BLaER1 treated with 17β-estradiol and CSF1 and Interleukin-3, amounts not matched to agents 10 nM and 100 nM (cell line): Measurements from ENCODE around the gene BMP4.

Source experiments
- H3K27ac ChIP-seq, 11 experiments: shearing (Covaris generic); formaldehyde crosslinking; 2 replicates each; pipeline ENCODE4 v1.8.1; 2022
- H3K27me3 ChIP-seq, 11 experiments: shearing (Covaris generic); formaldehyde crosslinking; 2 replicates each; pipeline ENCODE4 v1.8.1; 2022
- H3K36me3 ChIP-seq, 11 experiments: shearing (Covaris generic); formaldehyde crosslinking; 2 replicates each; pipeline ENCODE4 v1.8.1; 2022
- H3K4me1 ChIP-seq, 10 experiments: shearing (Covaris generic); formaldehyde crosslinking; 2 replicates each; pipeline ENCODE4 v1.8.1; 2022
- H3K4me2 ChIP-seq, 11 experiments: shearing (Covaris generic); formaldehyde crosslinking; 2 replicates each; pipeline ENCODE4 v1.8.1; 2022
- H3K4me3 ChIP-seq, 10 experiments: shearing (Covaris generic); formaldehyde crosslinking; 2 replicates each; pipeline ENCODE4 v1.8.1; 2022
- H3K9ac ChIP-seq, 11 experiments: shearing (Covaris generic); formaldehyde crosslinking; 2 replicates each; pipeline ENCODE4 v1.8.1; 2022
- H3K9me3 ChIP-seq, 11 experiments: shearing (Covaris generic); formaldehyde crosslinking; replicated peaks in 1 of 11; 2 replicates each; pipeline ENCODE4 v1.8.1; 2022
- H4K20me1 ChIP-seq, 11 experiments: shearing (Covaris generic); formaldehyde crosslinking; 2 replicates each; pipeline ENCODE4 v1.8.1; 2022
- Cebpa-rat ChIP-seq, 11 experiments: shearing (Covaris generic); IDR thresholded peaks; 2 replicates each; pipeline ENCODE4 v1.8.1; 2022

The BMP4 gene

DNA sequence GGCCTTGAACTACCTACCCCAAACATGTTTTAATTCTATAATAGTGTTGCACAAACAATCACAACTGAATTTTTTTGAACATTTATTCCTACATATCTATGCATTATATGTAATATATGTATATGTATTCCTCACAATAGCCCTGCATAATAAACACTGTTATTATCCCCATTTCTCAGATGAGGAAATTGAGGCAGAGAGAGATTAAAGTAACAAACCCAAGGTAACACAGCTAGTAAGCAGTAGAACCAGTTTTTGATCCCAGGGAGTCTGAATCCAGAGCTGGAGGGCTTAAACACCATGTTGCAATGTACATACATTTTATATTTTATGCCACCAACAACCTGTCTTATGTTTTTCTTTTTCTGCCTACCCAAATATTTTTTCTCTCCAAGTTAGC lies 26.5 kb upstream of the BMP4 start:
- H4K20me1 ChIP-seq, result no peaks in the 10 kb centered on the region
- no peak overlapping the region for H3K27ac ChIP-seq
- H3K27me3 ChIP-seq, result no peaks in the 10 kb centered on the region
- H3K4me2 ChIP-seq, result no peak overlapping the region
- H3K9ac ChIP-seq, result no peak overlapping the region
- peaks cover 33 to 45% (median 35%) of the 10 kb centered on the region in 11 experiments for H3K9me3 ChIP-seq
- H3K36me3 ChIP-seq, result no peaks in the 10 kb centered on the region
- H3K4me3 ChIP-seq, result no peak overlapping the region
- TF ChIP-seq Cebpa-rat (IDR thresholded peaks at IDR 0.05), result no peak
- no peaks in the 10 kb centered on the region for H3K4me1 ChIP-seq

DNA sequence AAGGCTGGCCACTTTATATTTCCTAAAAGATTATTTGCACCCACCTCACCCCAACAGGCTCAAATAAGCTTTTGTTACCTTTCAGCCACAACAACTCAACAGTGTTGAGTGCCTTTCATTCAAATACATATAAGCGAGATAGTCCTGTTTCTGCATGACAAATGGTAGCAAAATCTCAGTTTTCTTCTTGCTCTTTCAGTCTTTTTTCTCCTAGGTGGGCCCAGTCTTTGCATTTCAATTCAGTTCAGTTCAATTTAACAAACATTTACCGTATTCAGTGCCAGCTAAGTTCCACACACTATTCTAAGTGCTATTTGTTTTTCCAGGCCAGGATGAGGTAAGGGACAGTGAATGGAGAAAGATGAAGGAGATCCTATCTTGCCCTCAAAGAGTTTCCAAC lies 25.9 kb upstream of the BMP4 start:
- Histone ChIP-seq H3K9ac (no peak overlapping the region), H3K27me3 (no peaks in the 10 kb centered on the region), H3K4me3 (no peak overlapping the region), H3K27ac (no peak overlapping the region), H3K9me3 (peaks cover 33 to 42% (median 35%) of the 10 kb centered on the region in 11 experiments), H3K4me1 (no peaks in the 10 kb centered on the region), H3K36me3 (no peaks in the 10 kb centered on the region), H4K20me1 (no peaks in the 10 kb centered on the region), H3K4me2 (no peak overlapping the region)
- TF ChIP-seq Cebpa-rat (IDR thresholded peaks at IDR 0.05), result no peak

DNA sequence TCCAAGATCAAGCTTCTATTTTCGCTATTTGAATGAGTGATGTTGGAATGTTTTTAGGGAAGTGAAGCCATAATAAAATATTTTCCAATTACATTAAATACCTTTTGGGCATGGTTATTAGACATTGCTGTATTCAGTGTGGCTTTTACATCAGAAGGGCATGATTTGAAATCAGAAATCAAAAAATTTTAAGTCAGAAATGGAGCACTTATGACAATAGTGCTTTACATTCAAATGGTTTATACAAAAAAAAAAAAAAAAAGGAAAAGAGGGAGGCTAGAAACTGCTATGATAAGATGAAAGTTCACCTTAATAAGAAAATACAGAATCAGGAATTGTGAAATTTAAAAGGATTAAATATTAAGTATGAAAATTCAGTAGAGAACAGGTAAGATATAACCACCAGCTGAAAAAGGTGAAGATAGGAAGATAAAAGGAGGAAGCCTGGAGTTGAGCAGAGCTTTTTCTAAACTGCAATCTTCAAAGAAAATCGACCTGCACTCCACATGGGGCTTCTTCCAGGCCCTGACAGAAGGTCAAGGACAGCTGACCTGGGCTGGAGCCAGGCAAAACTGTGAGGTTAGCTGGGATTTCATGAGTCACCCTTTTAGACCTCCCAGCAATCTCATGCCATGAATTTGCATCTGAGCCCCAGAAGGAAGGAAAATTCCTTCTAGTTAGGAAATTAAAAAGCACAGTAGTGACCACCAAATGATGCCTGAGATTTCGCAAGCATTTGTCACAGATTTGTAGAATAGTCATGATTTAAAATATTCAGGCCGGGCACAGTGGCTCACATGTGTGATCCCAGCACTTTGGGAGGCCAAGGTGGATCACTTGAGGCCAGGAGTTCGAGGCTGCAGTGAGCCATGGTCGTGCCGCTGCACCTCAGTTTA lies 23.4 kb upstream of the BMP4 start:
- no peaks in the 10 kb centered on the region for H4K20me1 ChIP-seq
- H3K27me3 ChIP-seq, result no peaks in the 10 kb centered on the region
- no peak overlapping the region for H3K4me2 ChIP-seq
- H3K36me3 ChIP-seq, result no peaks in the 10 kb centered on the region
- peak in 1 of 11 experiments; percentile 22; a peak in 1 of 22 replicates for TF ChIP-seq Cebpa-rat (IDR thresholded peaks at IDR 0.05)
- H3K27ac ChIP-seq, result no peak overlapping the region
- no peak overlapping the region for H3K9ac ChIP-seq
- H3K9me3 ChIP-seq, result peaks cover 11 to 17% (median 14%) of the 10 kb centered on the region in 11 experiments
- no peak overlapping the region for H3K4me3 ChIP-seq
- peaks cover 0 to 4% (median 0%) of the 10 kb centered on the region in 10 experiments; a peak in 1 of 20 replicates for H3K4me1 ChIP-seq

DNA sequence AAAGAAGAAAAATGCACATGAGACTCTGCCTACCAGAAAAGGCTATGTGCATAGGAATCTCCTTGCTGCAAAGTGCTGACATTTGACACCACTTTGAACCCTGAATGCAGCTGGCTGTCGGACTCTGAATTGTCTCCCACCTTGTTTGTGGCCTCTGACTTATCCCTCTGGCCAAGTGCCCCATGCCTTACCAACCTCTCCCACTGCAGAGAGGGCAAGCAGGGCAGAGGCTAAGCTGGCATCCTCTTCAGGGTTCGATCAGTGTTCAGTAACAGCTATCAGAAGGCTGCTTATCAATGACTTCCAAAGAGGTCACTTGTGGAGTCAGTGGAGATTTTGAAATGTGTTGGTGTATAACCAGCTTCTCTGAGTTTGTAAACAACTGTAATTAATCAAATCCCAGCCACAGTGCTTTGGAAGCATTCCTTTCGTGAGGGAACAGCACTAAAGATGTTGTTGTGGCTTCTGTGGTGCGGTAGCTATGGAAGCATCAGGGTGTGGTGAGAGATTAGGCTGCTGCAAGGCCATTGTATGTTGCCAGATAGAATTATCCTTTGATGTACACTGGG lies 22.6 kb upstream of the BMP4 start:
- peaks cover 0 to 4% (median 0%) of the 10 kb centered on the region in 10 experiments; a peak in 1 of 20 replicates for H3K4me1 ChIP-seq
- no peaks in the 10 kb centered on the region for H3K27me3 ChIP-seq
- no peaks in the 10 kb centered on the region for H3K36me3 ChIP-seq
- H3K4me2 ChIP-seq, result no peak overlapping the region
- H3K9ac ChIP-seq, result no peak overlapping the region
- TF ChIP-seq Cebpa-rat (IDR thresholded peaks at IDR 0.05), result no peak
- no peak overlapping the region for H3K27ac ChIP-seq
- H3K4me3 ChIP-seq, result no peak overlapping the region
- no peaks in the 10 kb centered on the region for H4K20me1 ChIP-seq
- H3K9me3 ChIP-seq, result peaks cover 3 to 9% (median 6%) of the 10 kb centered on the region in 11 experiments

DNA sequence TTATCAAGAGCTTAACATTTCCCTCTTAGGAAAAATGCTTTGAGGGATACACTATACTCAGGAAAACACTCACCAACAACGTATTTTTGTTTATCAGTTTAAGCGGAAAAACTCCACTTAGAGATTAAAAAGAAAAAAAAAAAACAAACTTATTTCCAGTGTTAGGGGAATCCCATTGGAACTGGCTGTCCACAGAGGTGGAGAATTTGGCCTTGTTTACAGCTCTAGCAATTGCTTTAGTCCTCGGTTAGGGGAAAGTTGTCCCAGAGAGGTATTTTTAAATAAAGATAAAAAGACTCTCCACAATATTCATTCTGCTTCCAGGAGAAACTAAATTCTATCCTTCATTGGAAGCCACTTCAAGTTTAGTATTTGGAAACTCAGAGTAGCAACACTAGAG lies 21.6 kb upstream of the BMP4 start:
- no peak for TF ChIP-seq Cebpa-rat (IDR thresholded peaks at IDR 0.05)
- no peak overlapping the region for H3K27ac ChIP-seq
- peaks cover 0 to 4% (median 0%) of the 10 kb centered on the region in 10 experiments; a peak in 1 of 20 replicates for H3K4me1 ChIP-seq
- no peak overlapping the region for H3K9ac ChIP-seq
- no peaks in the 10 kb centered on the region for H3K36me3 ChIP-seq
- no peaks in the 10 kb centered on the region for H3K27me3 ChIP-seq
- no peaks in the 10 kb centered on the region for H4K20me1 ChIP-seq
- no peak overlapping the region for H3K4me3 ChIP-seq
- H3K4me2 ChIP-seq, result no peak overlapping the region
- no peaks in the 10 kb centered on the region for H3K9me3 ChIP-seq

DNA sequence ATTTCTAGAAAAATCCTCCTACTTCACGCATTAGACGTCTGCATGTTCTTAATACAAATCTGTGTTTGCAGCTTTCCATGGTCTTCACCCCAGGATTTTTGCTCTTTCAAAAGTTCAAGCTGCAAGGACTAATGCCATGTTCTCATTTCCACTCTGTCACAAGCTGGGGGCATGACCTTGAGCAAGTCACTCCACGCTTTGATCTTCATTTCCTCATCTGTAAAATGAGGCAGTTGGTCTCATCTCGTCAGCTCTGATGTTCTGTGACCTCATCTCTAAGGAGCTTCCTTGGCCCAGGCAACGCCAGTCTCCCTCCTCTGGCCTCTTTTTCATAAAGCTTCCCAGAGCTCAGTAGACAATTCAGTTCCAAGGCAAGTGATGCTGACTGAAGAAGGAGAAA lies 18.8 kb upstream of the BMP4 start:
- Histone ChIP-seq H3K9me3 (no peaks in the 10 kb centered on the region), H3K27ac (no peak overlapping the region), H3K36me3 (no peaks in the 10 kb centered on the region), H3K4me3 (no peak overlapping the region), H4K20me1 (no peaks in the 10 kb centered on the region), H3K9ac (no peak overlapping the region), H3K4me2 (no peak overlapping the region), H3K4me1 (peaks cover 0 to 4% (median 0%) of the 10 kb centered on the region in 10 experiments; a peak in 1 of 20 replicates), H3K27me3 (no peaks in the 10 kb centered on the region)
- TF ChIP-seq Cebpa-rat (IDR thresholded peaks at IDR 0.05), result no peak

DNA sequence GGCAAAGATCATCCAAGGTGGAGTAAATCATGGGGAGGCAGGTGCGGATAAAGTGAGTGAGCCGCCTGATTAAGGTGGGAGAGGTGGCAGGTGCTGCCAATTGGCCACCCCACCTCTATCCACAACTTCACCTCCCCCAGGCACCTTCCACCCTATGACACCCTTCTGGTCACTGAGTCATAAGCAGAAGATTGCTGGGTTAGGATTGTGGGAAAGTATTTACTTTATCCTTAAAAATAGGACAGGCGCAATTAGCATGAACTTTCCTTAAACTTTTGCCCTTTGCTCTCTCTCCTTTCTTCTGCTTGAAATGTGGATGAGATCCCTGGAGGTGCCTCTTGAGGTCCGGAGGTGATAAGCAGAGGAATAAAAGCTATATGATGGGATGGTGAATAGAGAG lies 14.9 kb upstream of the BMP4 start:
- Histone ChIP-seq H3K9ac (no peak overlapping the region), H3K27me3 (no peaks in the 10 kb centered on the region), H3K4me3 (no peak overlapping the region), H3K4me2 (no peak overlapping the region), H3K9me3 (no peaks in the 10 kb centered on the region), H4K20me1 (no peaks in the 10 kb centered on the region), H3K27ac (no peak overlapping the region), H3K36me3 (no peaks in the 10 kb centered on the region), H3K4me1 (peaks cover 0 to 4% (median 0%) of the 10 kb centered on the region in 10 experiments; a peak in 1 of 20 replicates)
- TF ChIP-seq Cebpa-rat (IDR thresholded peaks at IDR 0.05), result no peak

DNA sequence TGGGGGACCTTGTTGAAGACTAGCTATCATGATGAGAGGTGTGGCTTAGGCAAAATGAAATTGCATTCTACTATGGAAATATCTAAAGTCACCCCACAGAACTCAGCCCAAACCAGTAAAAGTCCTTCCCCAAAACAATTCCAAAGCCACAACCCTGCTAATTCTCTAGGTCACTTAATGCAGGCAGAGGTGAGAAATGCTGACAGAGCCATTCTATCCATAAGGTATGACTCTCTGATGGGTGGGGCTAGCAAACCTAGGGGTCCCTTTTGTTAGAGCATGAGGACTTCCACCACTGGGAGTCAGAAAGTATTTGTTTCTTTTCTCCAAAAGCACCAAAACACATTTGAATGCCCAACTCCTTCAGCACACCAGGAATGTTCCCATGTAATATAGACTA lies 12.7 kb upstream of the BMP4 start:
- Histone ChIP-seq H3K27me3 (no peaks in the 10 kb centered on the region; a peak in 1 of 22 replicates), H3K4me2 (no peak overlapping the region), H3K27ac (no peak overlapping the region)

DNA sequence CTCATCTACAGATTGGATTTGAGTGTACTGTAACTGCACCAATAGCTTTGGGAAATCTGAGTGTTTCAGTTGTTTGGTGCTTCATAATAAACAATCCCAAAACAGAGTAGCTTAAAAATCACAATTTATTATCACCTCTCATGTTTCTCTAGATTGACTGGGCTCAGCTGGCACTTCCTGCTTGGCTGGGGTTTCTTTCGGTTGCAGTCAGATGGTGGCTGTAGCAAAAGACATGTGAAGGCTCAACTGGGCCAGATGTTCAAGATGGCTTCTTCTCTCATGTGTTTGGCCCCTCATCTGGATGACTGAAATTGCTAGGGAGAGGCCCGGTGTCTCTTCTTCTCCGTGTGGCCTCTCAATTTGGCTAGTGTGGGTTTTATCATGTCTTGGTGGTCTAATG lies 12.1 kb upstream of the BMP4 start:
- Histone ChIP-seq H3K27me3 (no peaks in the 10 kb centered on the region; a peak in 1 of 22 replicates), H3K9me3 (0 out of 22 replicates have a peak, but pooled peaks cover 0 to 2% (median 0%) of the 10 kb centered on the region in 11 experiments), H3K4me3 (no peak overlapping the region), H4K20me1 (no peaks in the 10 kb centered on the region), H3K36me3 (no peaks in the 10 kb centered on the region), H3K4me2 (no peak overlapping the region; a peak in 1 of 22 replicates), H3K9ac (no peak overlapping the region), H3K27ac (no peak overlapping the region), H3K4me1 (no peaks in the 10 kb centered on the region)
- TF ChIP-seq Cebpa-rat (IDR thresholded peaks at IDR 0.05), result no peak

More for the DNA sequence above, 12.7 kb upstream of the BMP4 start:
- TF ChIP-seq Cebpa-rat (IDR thresholded peaks at IDR 0.05), result no peak
- H3K4me3 ChIP-seq, result no peak overlapping the region
- no peak overlapping the region for H3K9ac ChIP-seq
- no peaks in the 10 kb centered on the region for H4K20me1 ChIP-seq
- H3K4me1 ChIP-seq, result no peaks in the 10 kb centered on the region
- H3K9me3 ChIP-seq, result no peaks in the 10 kb centered on the region
- H3K36me3 ChIP-seq, result no peaks in the 10 kb centered on the region
